H7 (cell line): ENCODE data around the gene RAB40B. TPM values are rescaled to one million over a fixed set of nuclear protein-coding genes. Genes with fewer than 3 reads are reported as not detected.
A peak's percentile ranks its signal among the peaks of the same experiment; 100 is the strongest.
"Not testable (repeated sequence)": the region's sequence is repeated elsewhere in the genome, so short reads cannot be mapped to it uniquely, and the experiment has no call there.

Experiments used
- DNase-seq: peaks from one replicate; pipeline ENCODE4 v3.0.0; 2012
- H3K27me3 ChIP-seq: 2 replicates; pipeline ENCODE4 v1.6.0; 2011; ENCODE audit warnings: mild to moderate bottlenecking, low read length; ENCODE audit not compliant: control insufficient read depth, insufficient read depth
- H3K36me3 ChIP-seq: replicated peaks from 2 replicates; pipeline ENCODE4 v1.5.1; 2011; ENCODE audit warnings: low read length; ENCODE audit not compliant: control insufficient read depth, insufficient read depth
- H3K4me3 ChIP-seq: 2 replicates; pipeline ENCODE4 v1.5.1; 2011; ENCODE audit warnings: low read depth, mild to moderate bottlenecking, control low read depth, low read length, moderate library complexity; ENCODE audit not compliant: insufficient read depth
- total RNA-seq: library from RNA; depleted of rRNA; stranded (reverse); fragments of >200 nt; shearing (Covaris generic); gene quantifications from 2 replicates; pipeline ENCODE4 v1.2.3, GENCODE V29; 2014; rRNA removed

Gene RAB40B, protein sequence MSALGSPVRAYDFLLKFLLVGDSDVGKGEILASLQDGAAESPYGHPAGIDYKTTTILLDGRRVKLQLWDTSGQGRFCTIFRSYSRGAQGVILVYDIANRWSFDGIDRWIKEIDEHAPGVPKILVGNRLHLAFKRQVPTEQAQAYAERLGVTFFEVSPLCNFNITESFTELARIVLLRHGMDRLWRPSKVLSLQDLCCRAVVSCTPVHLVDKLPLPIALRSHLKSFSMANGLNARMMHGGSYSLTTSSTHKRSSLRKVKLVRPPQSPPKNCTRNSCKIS
- 0.85 and 1.7 TPM in 2 replicates for total RNA-seq

DNA sequence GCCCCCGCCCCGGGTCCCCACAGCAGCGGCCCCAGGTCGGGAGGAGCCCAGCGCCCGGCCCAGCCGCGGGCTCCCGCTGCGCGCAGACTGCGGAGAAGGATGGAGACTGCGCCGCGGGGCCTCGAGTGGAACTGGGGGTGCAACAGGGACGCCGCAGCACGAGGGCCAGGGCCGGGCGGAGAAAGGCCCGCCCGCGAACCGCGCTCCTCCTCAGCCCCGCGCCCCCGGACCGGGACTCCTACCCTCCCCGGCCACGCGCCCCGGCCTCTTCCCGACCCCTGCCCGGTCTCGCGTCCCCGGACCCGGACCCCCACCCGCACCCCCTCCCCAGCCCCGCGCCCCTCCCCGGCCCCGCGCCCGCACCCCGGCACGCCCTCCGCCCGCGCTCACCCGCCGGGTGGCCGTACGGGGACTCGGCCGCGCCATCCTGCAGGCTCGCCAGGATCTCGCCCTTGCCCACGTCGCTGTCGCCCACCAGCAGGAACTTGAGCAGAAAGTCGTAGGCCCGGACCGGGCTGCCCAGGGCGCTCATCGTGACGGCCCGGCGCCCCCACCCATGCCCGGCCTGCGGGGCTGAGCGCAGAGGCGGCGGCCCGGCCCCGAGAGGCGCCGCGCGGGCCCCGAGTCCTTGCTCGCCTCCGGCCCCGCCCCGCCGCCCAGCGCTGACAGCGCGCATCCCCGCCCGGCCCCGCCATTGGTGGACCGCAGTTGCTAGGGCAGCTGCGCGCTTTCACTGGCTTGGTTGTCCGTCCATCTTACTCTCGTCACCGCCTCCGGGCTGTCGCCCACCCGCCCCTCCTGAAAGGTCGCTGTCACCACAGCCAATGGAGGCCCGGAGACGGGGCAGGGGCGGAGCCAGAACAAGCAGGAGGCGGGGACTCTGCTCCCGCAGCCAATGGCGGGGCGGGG lies at the start of gene RAB40B:
Gene RAB40B, minus strand, starts transcription at position 634 of the 909 bp plus-strand sequence. Its CDS starts 102 bp downstream, at position 532.
- H3K27me3 ChIP-seq: peaks cover 29% of the 10 kb centered on the region
- peak within 1 kb of the TSS; percentile 63 for H3K4me3 ChIP-seq
- DNase-seq: peak; percentile 100
- H3K36me3 ChIP-seq: no peaks in the 10 kb centered on the region

DNA sequence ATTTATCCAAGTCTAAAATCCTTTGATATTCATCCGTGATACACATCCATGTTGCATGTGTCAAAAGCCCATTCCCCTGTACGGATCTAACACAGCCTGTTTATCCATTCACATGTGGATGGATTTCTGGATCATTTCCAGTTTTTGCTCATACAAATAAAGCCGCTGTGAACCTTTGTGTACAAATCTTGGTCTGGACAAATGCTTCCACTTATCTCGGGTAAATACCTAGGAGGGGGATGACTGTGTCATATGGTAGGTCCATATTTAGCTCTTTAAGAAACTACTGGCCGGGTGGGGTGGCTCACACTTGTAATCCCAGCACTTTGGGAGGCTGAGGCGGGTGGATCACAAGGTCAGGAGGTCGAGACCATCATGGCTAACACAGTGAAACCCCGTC lies 47.0 kb upstream of the RAB40B start:
- H3K27me3 ChIP-seq: peaks cover 3% of the 10 kb centered on the region; the same call in 1 of the 2 replicates
- no peak for DNase-seq
- peaks cover 10% of the 10 kb centered on the region for H3K36me3 ChIP-seq
- H3K4me3 ChIP-seq: no peak overlapping the region

DNA sequence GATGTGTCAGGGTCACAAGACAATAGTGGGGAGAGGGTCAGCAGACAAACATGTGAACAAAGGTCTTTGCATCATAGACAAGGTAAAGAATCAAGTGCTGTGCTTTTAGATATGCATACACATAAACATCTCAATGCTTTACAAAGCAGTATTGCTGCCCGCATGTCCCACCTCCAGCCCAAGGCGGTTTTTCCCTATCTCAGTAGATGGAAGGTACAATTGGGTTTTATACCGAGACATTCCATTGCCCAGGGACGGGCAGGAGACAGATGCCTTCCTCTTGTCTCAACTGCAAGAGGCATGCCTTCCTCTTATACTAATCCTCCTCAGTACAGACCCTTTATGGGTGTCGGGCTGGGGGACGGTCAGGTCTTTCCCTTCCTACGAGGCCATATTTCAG lies 46.2 kb upstream of the RAB40B start:
- not testable (repeated sequence) for H3K27me3 ChIP-seq, DNase-seq, H3K4me3 ChIP-seq
- H3K36me3 ChIP-seq: peaks cover 13% of the 10 kb centered on the region

DNA sequence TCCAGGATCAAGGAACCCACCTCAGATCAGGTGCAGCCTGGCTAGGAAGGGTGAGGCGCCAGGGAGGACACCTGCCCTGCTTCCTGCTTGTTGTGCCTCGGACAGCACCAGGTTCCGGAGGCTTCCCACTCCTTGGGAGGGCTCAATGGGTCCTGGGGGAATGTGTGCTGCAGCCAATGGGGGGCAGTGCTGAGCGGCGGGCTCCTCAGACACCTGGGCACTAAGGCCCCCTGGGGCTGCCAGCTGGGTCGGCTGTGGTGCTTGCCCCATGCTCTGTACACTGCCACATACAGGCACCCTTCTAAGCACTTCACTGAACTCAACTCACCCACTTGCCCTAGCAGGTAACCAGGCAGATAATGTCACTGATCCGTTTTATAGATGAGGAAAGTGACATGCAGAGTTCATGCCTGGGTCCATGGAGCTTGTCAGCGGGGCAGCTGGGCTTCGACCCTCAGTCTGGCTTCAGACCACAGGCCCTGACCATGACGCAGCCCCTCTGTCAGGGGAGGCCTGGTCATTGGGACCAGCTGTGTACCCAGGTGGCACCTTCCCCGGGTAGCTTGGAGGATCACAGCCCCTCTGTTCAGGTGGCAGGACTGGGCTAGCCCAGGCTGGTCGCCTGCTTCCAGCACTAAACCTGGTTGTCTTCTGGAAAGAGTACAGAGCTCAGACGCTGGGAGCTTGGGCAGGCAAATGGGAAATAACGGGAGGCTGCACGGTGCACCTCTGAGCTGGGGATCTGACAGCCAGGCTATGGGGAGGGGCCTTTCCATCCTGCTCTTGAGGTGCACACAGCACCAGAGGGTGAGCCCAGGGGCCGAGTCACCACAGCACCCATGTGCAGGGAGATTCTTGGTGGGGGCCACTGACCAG lies 45.1 kb upstream of the RAB40B start:
- H3K36me3 ChIP-seq: peaks cover 13% of the 10 kb centered on the region
- DNase-seq: peak; percentile 60
- no peak overlapping the region for H3K4me3 ChIP-seq
- H3K27me3 ChIP-seq: no peaks in the 10 kb centered on the region

DNA sequence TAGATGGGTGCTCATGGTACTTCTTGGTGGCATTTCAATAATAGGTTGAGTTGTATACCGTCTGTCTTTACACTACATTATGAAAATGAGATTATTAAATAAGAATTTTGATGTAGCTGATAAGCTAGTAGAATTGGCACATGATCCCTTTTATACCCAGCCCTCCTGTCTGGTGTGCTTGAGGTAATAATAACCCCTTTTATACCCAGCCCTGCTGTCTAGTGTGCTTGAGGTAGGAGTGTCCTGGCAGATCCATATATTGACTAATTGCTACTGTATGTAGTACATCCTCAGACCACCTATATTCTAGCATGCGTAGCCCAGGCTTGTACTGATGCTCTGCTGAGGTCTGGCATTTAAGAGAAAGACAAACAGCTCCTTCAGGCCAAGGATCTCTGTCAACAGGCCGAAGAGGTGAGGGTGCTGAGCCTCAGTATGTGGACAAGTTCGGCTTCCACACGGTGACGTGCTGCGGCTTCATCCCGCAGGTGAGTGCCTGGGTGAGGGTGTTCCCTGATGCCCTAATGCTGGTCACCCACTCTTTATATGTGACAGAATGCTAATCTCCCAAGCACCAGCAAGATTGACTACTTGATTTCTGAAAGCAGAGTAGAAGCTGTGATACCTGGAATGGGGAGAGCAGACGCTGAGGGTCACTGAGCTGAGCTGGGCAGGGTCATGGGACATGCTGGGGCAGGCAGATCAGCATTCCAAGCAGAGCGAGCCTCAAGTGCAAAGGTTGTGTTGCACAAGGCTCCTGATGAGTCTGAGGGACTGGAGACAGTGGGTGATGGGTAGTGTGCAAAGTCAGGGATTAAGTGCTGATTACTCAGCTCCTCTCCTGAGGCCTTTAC lies 42.6 kb upstream of the RAB40B start:
- no peak overlapping the region for H3K4me3 ChIP-seq
- no peak for DNase-seq
- H3K36me3 ChIP-seq: peaks cover 13% of the 10 kb centered on the region

DNA sequence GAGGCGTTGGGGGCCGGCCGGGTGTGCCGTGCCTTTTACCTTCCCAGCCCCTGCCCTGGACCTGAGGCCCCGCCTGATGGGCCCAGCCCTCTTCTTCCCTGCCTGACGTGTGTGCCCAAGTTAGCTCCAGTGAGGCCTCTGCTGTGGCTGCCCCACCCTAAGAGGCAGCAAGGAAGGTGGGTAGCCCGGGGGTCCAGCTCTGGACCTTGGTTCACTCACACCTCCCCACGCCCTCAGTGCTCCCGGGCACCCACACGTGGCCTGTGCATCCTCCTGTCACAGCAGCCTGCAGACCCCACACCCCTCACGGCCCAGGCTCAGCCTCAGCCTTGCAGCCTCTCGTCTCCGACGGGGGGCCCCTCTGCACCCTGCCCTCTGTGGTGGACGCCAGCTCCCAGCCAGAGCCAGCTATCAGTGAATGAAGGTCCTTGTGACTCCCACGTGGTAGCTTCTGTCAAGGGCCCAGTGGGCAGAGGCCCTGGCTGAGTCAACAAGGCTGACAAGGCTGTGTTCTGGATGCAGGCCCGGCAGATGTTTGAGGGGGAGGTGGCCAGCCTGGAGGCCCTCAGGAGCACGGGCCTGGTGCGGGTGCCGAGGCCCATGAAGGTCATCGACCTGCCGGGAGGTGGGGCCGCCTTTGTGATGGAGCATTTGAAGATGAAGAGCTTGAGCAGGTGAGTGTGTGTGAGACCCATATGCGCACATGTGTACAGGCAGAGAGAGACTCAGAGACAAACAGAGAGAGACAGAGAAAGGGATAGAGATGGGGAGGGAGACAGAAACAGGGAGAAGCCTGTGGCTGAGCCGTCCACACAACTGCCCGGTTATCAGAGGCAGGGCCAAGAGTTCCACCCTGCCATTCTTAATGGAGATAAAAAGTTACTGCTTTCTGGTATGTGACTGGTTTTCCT lies 39.7 kb upstream of the RAB40B start:
- no peak overlapping the region for H3K4me3 ChIP-seq
- DNase-seq: peak; percentile 32
- peaks cover 13% of the 10 kb centered on the region for H3K36me3 ChIP-seq
- H3K27me3 ChIP-seq: peaks cover 3% of the 10 kb centered on the region

More for the DNA sequence above, 42.6 kb upstream of the RAB40B start:
- H3K27me3 ChIP-seq: no peaks in the 10 kb centered on the region; the same call in 1 of the 2 replicates

DNA sequence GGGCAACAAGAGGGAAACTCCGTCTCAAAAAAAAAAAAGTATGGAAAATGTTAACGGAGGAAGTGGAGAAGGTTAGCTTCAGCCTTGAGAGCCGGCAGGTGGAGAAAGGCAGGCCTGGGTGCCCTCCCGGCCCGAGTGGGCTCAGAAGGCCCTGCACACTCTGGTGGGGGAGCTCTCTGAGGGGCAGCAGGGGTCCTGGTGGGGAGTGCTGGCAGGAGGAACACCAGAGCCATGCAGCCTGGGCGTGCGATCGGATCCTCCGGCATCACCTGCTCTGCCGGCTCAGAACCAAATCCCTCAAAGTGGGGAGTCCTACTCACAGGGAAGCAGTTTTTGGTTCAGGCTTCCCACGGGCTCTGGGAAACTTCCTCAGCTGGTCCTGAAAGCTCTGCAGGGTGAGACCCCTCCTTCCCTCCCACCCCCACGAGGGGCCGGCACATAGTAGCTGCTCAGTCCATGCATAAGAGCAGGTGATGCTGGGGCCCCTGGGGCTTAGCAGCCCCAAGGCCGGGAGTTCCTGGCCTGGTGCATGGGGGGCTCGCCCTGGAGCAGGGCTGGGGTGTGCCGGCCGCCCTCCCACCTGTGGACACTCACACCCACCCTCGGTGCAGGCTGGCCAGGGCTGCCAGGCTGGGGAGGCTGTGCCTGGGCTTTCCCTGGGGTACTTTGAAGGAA lies 38.1 kb upstream of the RAB40B start:
- Histone ChIP-seq H3K27me3 (peaks cover 3% of the 10 kb centered on the region), H3K4me3 (no peak overlapping the region), H3K36me3 (peaks cover 11% of the 10 kb centered on the region)
- peak; percentile 39 for DNase-seq

DNA sequence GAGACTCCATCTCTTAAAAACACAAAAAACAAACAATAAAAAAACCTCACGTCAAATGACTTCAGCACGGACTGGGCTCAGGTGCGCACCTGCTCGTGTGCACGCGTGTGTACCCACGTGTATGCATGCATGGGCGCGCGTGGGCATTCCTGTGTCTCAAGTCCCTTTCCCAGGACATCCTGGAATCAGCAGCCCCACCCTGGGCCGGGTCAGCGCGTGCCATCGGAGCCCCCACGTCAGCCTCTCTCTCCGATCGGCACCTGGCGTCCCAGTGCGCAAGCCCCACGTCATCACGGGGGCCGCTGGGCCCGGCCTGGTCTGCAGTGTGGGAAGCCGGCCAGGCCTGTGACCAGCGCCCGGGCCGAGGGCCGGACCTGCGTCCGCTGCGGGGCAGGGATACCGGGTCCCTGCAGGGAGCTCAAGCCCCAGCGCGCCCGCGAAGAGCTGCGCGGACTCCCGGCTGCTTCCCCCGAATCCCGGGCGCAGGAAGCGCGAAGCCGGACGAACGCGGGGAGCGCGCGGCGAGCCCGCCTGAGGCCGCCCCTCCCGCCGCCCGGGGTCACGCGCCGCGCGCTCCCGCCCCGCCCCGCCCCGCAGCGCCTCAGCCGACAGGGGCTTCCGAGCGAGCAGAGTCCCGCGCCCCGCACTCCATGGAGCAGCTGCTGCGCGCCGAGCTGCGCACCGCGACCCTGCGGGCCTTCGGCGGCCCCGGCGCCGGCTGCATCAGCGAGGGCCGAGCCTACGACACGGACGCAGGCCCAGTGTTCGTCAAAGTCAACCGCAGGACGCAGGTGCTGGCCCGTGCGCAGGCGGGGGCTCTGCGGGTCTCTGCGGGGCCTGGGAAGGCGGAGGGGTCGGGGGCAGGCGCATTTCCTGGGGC lies 36.7 kb upstream of the RAB40B start, which contains the start of gene FN3K:
Gene FN3K, plus strand, starts transcription at position 629 of the 880 bp plus-strand sequence. Its CDS starts 22 bp downstream, at position 651.
- peaks cover 3% of the 10 kb centered on the region for H3K27me3 ChIP-seq
- peaks cover 3% of the 10 kb centered on the region for H3K36me3 ChIP-seq
- peak; percentile 98 for DNase-seq
- peak within 1 kb of the TSS; percentile 68 for H3K4me3 ChIP-seq

DNA sequence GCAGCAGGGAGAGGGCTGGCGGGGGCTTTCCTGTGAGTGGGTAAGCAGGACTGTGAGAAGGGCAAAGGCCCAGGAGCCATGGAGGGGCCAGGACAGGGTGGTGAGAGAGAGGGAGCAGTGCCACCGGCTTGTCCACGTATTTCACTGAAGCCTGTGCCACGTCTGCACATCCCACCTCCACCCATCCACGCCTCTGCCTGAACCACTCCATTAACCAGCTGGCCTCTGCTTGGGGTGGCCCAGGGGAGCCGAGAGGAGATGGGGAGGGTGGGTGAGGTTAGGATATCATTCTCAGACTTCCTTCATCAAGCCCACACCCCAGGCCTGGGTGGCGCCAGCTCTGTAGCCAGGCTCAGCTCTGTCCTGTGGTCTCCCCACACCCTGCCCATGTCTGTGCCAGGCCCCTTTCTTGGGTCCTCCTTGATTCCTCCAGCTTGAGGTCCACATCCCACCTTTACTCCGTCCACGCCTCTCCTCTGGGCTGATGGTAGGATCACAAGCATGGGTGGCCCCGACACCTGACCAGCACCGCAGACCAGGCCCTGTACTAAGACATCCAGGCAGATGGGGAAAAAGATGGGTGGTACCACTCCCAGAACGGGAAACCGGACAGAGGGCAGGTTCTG lies 33.7 kb upstream of the RAB40B start:
- DNase-seq: peak; percentile 20
- no peak overlapping the region for H3K4me3 ChIP-seq
- H3K27me3 ChIP-seq: peaks cover 3% of the 10 kb centered on the region

DNA sequence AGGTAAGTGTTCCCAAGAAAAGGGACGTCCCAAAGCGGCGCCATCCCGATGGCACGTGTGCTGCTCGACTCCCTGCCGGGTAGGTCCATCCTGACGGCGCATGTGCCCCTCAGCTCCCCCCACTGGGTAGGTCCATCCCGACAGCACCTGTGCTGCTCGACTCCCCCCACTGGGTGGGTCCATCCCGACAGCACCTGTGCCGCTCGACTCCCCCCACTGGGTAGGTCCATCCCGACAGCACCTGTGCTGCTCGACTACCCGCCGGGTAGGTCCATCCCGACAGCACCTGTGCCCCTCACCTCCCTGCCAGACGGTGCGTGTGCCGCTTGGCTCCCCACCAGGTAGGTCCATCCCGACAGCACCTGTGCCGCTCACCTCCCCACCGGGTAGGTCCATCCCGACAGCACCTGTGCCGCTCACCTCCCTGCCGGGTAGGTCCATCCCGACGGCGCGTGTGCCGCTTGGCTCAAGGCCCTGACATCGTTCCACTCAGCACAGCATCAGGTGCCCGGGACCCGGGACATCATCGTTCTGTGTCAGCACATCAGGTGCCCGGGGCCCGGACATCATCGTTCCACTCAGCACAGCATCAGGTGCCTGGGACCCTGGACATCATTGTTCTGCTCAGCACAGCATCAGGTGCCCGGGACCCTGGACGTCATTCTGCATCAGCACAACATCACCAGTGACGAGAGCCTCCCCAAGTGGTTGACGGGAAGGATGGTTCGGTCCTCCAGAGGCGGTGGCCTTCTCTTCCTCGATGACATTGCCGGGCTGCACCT lies 31.2 kb upstream of the RAB40B start:
- peaks cover 4% of the 10 kb centered on the region for H3K36me3 ChIP-seq
- no peaks in the 10 kb centered on the region for H3K27me3 ChIP-seq
- DNase-seq: no peak
- H3K4me3 ChIP-seq: no peak overlapping the region

More for the DNA sequence above, 33.7 kb upstream of the RAB40B start:
- H3K36me3 ChIP-seq: peaks cover 1% of the 10 kb centered on the region

DNA sequence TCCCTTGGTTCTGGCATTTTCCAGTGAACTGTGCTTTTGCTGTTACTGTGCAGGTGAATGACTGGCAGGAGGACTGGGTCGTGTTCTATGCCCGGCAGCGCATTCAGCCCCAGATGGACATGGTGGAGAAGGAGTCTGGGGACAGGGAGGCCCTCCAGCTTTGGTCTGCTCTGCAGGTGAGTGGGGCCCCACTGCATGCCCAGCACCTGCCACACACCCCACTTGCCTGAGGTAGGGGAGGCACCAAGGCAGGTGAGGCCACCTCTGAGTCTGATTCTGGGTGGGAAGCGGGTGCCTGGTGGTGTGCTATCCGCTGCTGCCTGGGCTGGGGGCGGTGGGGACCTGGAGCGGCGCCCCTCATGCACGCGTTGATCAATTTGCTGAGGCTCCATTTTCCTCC lies 27.9 kb upstream of the RAB40B start:
- no peak for DNase-seq
- Histone ChIP-seq H3K4me3 (no peak overlapping the region), H3K27me3 (no peaks in the 10 kb centered on the region), H3K36me3 (peaks cover 6% of the 10 kb centered on the region)
